GM21423 (cell line): ENCODE results near the gene CASK.
"Not testable (repeated sequence)": the region's sequence is repeated elsewhere in the genome, so short reads cannot be mapped to it uniquely, and the experiment has no call there.

Experiments
- ATAC-seq: cut with Tn5 transposase; IDR thresholded peaks from one replicate; pipeline ENCODE4 v1.9.1; 2021; ENCODE audit warnings: mild to moderate bottlenecking, moderate library complexity; ENCODE audit not compliant: unreplicated experiment

The CASK gene

DNA sequence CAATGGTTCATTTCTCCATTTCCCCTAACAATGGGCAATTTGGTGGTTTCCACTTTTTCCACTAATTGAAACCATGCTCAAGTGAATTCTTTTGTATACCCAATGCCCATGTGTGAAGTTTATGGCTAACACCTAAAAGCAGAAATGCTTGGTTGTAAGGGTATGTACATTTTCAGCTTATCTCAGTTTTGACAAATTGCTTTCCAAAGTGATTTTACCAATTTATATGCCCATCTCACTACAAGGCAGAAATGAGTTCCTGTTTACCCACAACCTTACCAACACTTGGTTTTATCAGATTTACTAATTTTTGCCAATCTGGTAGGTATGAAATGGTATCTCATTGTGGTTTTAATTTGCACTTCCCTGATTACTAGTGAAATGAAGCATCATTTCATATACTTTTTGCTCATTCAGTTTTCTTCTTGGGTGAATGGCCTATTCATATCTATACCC is 219.8 kb downstream of the CASK start:
- ATAC-seq = no peak

DNA sequence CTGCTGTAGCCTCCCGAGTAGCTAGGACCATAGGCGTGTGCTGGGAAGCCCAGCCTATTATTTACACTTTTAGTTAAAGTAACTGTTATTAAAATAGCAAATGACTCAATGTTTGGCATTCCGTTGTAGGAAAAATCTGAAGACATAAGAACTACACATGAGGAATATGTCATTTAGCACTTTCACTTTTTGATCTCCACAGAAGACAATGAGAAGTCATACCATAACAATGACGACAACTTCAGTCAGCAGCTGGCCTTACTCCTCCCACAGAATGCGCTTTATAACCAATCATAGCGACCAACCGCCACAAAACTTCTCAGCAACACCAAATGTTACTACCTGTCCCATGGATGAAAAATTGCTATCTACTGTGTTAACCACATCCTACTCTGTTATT is 227.9 kb downstream of the CASK start:
- no peak for ATAC-seq

DNA sequence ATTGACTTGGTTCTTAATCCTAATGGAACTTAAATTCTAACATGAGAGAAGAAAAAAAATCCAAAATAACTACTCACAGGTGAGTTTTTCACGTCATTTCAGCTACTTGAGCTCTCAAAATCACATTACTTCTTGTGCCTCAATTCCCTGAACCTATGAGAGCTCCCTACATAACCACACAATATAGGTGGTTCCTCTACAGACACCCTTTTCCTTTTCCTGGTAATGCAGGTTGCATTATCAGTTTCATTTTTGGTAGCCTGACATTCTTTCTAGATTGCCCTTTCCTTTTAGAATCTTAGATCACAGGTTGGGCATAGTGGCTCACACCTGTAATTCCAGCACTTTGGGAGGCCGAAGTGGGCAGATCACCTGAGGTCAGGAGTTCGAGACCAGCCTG is 230.3 kb downstream of the CASK start:
- no peak for ATAC-seq

- no peak for ATAC-seq
Observed at GRCh38 chrX:41692162-41692749, 231.1 kb downstream of the CASK start.

- ATAC-seq = no peak
Observed at GRCh38 chrX:41689711-41690110, 233.6 kb downstream of the CASK start.

DNA sequence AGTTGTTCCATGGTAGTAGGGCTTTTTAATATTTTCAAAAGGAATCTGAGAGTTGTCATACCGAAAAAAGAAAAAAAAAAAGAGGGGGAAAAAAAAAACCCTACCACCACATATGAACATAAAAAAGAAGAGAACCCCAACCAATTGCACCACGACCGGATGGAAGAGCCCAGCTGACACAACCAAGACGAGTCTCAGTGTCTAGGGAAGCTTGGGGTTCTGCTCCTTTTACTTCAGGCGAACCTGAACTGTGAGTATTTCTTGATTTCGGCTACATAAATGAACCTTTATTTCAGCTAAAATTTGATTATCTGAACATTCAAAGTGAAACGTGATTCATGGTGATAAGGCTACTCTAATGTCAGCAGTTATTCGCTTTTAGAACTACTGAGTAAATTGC is 234.5 kb downstream of the CASK start, which contains the start of gene GPR34:
Gene GPR34 (plus strand): TSS at position 139 of the 400 bp plus-strand sequence. CDS start 6,661 bp downstream, outside the sequence.
- no peak for ATAC-seq

- ATAC-seq = no peak
Observed at GRCh38 chrX:41688156-41688555, 235.2 kb downstream of the CASK start.

GRCh38 chrX:41686788-41687187 is 236.6 kb downstream of the CASK start:
- ATAC-seq = no peak

- ATAC-seq = no peak
Observed at GRCh38 chrX:41684940-41685339, 238.4 kb downstream of the CASK start.

- no peak for ATAC-seq
Observed at GRCh38 chrX:41684138-41684537, 239.2 kb downstream of the CASK start.

DNA sequence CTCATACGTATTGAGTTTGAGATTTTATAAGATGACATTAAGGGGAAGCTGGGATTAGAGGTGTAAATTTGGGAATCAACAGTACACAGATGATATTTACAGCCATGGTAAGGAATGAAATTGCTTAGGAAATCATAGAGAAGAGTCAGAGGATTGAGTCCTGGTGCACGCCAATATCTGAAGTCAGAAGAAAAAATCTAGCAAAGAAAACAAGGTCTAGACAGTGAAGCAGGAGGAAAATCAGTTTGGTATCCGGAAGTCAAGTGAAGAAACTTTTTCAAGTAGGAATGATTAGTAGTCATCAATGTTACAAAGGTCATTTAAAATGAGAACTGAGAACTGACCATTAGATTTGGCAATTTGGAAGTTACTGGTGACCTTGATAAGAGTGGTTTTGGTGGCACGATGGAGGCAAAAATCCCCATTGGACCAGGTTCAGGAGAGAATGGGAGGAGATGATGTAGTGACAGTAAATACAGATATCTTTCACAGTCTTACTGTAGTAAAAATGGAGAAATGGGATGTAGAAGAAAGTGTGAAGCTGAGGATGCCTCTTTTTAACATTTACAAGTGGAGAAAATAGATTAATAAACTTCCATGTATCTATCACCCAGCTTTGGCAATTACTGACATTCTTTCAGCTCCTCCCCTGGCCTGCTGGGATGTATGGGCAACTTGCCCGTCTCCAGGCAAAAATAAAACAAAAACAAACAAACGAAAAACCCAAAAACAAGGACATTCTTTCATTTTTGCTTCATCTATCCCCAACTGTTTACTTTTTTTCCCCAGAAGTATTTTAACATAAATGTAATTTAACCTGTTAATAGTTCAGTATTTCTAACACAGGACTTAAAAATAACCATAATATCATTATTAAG is 245.9 kb downstream of the CASK start:
- ATAC-seq = no peak

DNA sequence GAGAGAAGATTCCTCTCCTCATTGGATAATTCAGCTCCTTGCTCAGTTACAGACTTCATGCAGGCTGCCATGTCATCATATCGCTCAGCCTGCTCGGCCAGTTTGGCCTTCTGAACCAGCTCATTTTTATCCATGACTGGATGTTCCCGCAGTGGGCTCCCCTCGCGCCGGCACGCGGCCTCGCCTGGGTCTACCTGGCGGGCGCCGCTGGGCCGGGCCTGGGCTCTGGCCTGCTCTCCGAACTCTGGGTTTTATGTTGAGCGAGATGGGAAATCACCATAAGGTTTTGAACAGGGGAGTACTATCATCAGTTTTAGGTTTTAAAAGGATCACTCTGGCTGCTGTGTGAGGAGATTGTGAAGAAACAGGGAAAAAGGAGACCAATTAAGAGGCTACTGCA is 247.0 kb downstream of the CASK start:
- not testable (repeated sequence) for ATAC-seq

DNA sequence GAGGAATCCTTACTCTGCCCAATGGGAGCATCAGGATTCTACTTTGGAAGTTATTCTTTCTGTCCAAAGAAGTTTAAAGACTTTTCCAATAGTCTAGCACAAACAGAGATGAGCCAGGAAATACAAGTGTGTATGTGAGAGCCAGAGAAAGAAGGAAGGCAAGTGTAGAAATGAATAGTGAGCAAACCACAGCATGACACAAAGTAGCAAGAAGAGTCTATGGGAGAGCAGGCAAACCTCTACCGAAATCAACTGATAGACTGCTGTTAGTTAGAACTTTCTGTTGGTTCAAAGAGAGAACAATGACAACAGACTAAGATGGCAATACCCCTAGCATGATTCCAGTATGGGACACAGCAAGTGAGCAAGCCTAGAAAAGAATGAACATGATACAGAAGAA is 250.7 kb downstream of the CASK start:
- no peak for ATAC-seq

DNA sequence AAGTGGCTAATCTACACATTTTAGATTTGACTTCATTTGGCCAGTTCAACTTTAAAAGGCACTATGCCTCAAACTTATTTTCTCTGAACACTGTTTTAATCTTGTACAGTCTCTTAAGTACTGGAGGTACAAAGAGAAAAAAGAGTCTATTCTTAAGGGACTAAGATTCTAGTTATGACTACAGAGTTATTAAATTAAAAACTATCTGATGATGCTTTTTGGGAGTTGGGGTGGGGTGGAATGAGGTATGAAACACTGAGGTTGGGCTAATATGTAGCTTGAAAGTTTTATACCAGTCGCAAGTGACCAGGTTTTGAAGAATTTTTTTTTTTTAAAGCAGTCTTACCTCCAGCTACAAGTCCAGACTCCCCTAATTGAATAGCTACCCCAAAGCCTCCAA is 252.3 kb downstream of the CASK start:
- ATAC-seq = no peak

DNA sequence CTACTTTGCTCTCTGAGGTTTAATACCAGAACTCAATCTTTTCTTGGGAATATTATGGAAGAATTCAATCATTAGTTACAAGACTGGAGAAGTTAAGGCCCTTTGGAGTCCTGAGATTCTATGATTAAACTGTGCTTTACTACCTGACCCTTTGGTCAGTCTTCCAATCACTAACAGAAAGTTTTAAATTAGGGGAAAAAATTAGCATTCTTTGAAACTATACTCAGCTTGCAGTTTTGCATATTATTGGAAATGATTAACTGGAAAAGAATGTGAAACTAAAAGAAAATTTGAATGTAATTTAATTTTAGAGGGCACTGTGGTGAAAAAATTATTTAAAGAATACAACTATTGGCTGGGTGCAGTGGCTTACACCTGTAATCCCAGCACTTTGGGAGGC is 253.2 kb downstream of the CASK start:
- ATAC-seq = no peak

- ATAC-seq = no peak
Observed at GRCh38 chrX:41667631-41668030, 255.7 kb downstream of the CASK start.

DNA sequence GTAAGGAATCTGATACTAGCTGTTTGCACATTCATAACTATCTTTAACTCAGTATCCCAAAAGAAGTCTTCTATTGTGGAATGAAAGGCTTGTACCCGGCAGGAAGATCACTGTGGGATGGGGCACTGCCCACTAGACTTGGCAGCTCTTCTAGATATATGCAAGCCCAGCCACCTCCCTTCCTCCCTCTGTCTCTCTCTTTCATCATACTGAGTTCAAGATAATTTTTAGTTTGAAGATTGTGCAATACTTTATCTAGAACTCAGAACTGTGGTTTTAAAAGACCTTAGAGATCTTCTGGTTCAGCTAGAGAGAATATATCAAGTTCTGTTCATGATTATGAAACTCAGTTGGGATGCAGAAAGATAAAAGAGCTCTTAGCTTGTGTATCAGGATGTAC is 257.1 kb downstream of the CASK start:
- ATAC-seq = no peak

GRCh38 chrX:41665686-41666085 is 257.7 kb downstream of the CASK start:
- no peak for ATAC-seq

GRCh38 chrX:41664908-41665307 is 258.4 kb downstream of the CASK start:
- no peak for ATAC-seq

- ATAC-seq = peak; percentile 89
Observed at GRCh38 chrX:41664375-41664901, 258.9 kb downstream of the CASK start.

GRCh38 chrX:41661366-41662095 is 261.8 kb downstream of the CASK start:
- ATAC-seq = no peak
